ENCODE measurements around the gene ZBTB5. TPM values are rescaled to one million over a fixed set of nuclear protein-coding genes. Genes with fewer than 3 reads are reported as not detected.
A peak's percentile ranks its signal among the peaks of the same experiment; 100 is the strongest.
"Not testable (repeated sequence)": the region's sequence is repeated elsewhere in the genome, so short reads cannot be mapped to it uniquely, and the experiment has no call there.

Gene ZBTB5
- total RNA-seq, 1 experiment from 2014 or later: 14.6 TPM

DNA sequence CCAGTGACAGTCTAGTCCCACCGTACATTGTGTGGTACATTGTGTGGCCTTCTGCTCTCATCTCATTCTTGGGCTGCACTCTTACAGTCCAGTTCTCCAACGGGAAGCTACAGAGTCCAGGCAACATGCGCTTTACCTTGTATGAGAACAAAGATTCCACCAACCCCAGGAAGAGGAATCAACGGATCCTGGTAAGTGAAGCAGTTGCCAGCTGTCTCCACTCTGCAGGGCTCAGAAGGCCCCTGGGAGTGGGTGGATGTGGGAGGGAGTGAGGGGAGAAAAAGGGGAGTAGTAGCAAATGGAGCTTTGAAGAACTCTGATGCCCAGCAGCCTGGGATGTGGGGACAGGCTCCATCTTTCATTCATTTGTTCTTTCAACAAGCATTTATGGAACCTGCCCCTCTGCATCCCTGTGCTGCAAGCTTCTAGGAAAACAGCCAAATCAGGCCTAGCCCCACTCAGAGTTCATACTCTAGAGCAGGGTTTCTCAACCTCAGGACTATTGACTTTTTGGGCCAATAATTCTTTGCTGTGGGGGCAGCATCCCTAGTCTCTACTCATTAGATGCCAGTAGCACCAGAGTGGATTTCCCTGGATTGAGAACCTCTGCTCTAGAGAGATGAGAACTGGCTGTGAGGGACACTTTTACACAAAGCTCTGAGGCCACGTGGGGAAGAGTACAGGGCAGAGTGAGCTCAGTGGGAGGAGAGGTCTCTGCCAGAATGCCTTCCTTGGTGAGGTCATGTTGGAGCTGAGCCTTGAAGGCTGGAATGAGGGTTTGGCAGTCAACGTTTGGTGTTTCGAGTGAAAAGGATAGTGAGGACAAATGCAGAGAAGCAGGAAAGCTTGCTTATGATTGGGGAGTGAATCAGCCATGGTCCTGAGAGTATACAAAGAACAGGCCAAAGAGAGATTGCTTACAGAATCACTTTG lies 21.6 kb upstream of the ZBTB5 start:
- peak; percentile 65 for DNase-seq (ENCODE audit: low spot score)

DNA sequence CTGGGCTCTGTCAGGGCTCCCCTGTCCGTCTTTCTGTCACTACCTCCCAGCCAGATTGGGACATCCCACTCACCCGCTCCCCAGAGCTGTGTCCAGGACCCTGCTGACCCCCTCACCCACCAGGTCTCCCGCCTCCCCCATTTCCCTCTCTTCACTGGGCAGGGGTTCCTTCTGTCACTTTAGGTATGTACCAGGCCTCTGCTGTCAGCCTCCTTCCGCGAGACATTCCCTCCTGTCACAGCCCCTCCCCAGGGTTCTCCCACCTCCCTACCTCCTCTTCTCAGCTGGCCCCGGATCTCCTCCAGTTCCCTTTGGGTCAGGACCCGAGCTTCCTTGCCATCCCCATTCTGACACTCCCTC lies 21.0 kb upstream of the ZBTB5 start:
- DNase-seq (ENCODE audit: low spot score): no peak

DNA sequence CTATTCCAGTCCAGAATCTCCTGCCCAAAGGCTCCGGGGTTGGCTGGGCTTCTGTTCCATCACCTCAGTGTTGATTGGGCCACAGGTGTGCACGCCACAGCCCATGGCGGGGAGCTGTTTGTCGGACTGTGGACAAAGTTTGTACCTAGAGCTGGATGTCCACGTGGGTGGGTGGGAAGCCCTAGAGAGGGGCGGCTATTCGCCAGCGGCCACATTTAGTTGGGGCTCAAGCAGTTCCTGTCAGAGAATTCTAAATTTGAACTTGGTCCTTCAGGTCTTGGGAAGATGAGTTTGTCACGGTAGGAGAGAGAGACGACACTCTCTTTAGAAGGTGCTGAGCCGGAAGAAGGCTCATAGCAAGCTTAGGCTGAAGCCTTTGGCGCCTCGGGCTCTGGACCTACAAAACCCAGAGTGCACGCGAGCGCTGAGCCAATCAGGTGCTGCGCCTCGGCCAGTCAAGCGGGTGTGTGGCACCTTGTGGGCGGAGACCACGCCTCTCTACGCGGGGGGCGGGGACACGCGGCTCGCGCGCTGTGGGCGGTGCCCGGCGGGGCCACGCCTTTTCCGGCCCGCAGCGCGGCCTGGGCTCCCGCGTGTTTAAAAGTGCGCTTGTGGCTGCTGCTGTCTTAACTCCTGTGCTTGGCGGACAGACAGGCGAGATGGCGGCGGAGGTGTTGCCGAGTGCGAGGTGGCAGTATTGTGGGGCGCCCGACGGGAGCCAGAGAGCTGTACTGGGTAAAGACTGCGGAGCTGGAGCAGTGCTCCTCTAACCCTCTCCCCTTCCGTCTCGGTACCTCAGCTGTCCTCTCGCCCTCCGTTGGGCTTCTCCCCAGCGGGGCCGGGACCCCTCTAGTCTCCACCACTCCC lies 20.4 kb upstream of the ZBTB5 start, which contains the start of gene POLR1E:
Gene POLR1E (plus strand): TSS at position 560 of the 867 bp plus-strand sequence. CDS start 100 bp downstream, at position 660.
- DNase-seq (ENCODE audit: low spot score): peak; percentile 97

DNA sequence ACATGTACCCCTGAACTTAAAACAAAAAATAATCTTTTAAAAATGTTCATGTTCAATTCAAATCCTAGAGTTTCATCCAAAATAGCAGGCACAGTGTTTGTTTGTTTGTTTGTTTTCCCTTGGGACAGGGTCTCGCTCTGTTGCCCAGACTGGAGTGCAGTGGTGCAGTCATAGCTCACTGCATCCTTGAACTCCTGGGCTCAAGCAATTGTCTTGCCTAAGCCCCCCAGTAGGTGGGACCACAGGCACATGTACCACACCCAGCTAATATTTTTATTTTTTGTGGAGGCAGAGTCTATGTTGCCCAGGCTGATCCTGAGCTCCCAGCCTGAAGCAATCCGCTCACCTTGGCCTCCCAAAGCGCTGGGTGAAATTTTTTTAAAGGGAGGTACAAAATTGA lies 15.5 kb upstream of the ZBTB5 start:
- no peak for DNase-seq (ENCODE audit: low spot score)

DNA sequence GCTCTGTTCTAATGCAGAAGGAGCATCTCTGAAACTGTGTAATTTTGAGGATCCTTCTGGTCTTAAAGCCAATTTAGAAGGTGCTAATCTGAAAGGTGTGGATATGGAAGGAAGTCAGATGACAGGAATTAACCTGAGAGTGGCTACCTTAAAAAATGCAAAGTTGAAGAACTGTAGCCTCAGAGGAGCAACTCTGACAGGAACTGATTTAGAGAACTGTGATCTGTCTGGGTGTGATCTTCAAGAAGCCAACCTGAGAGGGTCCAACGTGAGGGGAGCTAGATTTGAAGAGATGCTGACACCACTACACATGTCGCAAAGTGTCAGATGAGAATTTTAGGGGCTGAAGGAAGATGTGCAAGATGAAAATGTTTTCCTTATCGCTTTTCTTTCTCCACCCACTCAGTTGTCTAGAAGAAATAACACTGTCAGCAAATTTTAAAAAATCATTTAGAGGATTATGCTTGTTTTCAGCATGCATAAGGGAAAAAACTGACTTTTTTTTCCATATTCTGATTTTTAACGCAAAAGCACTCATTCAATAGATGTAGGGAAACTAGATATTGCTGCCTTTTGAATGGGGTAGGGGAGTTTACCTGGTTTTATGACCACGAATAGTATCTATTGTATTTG lies 12.9 kb upstream of the ZBTB5 start:
- DNase-seq (ENCODE audit: low spot score): not testable (repeated sequence)

DNA sequence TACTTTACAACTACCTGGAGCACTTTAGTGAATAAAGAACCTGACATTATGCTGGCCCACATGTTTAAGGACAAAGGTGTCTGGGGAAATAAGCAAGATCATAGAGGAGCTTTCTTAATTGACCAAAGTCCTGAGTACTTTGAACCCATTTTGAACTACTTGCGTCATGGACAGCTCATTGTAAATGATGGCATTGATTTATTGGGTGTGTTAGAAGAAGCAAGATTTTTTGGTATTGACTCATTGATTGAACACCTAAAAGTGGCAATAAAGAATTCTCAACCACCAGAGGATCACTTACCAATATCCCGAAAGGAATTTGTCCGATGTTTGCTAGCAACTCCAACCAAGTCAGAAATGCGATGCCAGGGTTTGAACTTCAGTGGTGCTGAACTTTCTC lies 12.2 kb upstream of the ZBTB5 start:
- not testable (repeated sequence) for DNase-seq (ENCODE audit: low spot score)

DNA sequence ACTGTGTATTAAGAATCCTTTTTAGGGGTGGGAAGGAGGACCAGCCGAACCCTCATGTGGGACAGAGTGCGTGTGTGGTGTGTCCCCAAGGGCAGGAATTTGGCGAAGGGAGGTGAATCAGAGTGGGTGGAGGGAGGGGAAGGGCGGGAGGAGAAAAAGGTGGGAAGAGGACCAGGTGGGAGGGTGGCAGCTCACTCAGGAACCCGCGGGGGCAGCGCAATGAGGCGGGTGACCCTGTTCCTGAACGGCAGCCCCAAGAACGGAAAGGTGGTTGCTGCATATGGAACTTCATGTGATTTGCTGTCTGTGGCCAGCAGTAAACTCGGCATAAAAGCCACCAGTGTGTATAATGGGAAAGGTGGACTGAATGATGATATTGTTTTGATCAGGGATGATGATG lies 11.7 kb upstream of the ZBTB5 start:
- no peak for DNase-seq (ENCODE audit: low spot score)

DNA sequence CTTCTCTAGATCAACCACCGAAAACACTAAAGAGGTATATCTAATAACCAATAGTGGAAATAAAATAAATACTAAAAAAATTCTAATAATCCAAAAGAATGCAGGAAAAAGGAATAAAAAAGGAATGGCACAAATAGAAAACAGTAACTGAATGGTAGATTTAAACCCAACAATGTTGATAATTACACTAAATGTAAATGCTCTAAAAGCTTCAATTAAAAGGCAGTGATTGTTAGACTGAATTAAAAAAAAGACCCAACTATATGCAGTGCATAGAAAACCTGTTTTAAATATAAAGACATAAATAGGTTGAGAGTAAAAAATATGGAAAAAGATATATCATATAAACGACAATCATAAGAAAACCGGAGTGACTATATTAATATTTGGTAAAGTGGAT lies 9.2 kb upstream of the ZBTB5 start:
- no peak for DNase-seq (ENCODE audit: low spot score)

DNA sequence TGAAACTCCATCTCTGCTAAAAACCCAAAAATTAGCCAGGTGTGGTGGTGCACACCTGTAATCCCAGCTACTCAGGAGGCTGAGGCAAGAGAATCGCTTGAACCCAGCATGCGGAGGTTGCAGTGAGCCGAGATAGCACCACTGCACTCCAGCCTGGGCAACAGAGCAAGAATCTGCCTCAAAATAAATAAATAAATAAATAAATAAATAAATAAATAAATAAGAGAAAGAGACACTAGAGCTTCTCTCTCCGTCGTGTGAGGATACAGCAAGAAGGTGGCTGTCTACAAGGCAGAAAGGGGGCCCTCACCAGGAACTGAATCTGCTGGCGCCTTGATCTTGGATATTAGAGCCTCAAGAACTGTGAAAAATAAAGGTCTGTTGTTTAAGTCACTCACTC lies 8.7 kb upstream of the ZBTB5 start:
- DNase-seq (ENCODE audit: low spot score): not testable (repeated sequence)

DNA sequence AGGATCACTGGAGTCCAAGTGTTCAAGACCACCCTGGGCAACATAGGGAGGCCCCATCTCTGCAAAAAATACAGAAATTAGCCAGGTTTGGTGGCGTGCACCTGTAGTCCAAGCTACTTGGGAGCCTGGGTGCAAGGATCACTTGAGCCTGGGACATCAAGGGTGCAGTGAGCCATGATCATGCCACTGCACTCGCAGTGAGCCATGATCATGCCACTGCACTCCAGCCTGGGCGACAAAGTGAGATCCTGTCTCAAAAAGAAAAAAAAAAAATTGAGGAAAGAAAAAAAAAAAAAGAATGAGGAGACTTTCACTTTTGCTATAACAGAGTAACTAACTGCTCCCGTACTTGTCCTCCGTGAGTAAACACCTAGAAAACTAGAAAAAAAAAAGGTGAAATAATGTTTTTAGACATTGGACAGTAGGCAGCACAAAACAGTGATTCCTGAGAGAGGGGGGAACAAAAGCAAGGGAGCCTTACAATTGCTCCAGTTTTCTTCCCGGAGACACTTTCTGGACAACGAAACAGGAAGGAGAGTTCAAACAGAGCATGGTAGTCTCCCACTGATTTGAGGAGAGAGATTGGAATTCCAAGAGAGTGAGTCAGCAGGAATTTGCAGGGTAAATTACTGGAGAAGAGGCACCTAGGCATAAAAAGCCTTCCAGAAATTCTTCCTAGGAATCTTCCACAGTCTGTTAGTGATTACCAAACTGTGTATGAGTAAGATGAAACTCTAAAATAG lies 6.9 kb upstream of the ZBTB5 start:
- peak; percentile 94 for DNase-seq (ENCODE audit: low spot score)

DNA sequence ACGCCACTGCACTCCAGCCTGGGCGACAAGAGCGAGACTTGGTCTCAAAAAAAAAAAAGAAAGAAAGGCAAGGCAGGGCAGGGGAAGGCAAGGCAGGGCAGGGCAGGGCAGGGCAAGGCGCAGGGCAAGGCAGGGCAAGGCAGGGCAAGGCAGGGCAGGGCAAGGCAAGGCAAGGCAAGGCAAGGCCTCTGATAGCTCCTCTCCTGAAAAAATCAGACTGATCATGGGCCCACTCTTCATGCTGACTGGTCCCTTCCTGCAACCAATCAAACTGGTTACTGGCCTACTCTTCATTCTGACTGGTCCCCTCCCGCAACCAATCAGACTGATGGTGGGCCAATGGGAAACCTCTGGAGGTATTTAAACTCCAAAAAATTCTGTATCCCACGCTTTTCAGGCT lies 3.4 kb upstream of the ZBTB5 start:
- no peak for DNase-seq (ENCODE audit: low spot score)

DNA sequence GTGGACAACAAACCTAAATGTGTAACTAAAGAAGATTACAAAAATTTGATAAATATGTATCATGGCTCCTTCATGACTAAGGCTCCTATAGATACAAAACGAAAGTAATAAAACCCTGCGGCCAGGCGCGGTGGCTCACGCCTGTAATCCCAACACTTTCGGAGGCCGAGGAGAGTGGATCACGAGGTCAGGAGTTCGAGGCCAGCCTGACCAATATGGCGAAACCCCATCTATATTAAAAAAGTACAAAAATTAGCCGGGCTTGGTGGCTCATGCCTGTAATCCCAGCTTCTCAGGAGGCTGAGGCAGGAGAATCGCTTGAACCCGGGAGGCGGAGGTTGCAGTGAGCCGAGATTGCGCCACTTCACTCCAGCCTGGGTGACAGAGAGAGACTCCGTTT lies 2.3 kb upstream of the ZBTB5 start:
- DNase-seq (ENCODE audit: low spot score): not testable (repeated sequence)

DNA sequence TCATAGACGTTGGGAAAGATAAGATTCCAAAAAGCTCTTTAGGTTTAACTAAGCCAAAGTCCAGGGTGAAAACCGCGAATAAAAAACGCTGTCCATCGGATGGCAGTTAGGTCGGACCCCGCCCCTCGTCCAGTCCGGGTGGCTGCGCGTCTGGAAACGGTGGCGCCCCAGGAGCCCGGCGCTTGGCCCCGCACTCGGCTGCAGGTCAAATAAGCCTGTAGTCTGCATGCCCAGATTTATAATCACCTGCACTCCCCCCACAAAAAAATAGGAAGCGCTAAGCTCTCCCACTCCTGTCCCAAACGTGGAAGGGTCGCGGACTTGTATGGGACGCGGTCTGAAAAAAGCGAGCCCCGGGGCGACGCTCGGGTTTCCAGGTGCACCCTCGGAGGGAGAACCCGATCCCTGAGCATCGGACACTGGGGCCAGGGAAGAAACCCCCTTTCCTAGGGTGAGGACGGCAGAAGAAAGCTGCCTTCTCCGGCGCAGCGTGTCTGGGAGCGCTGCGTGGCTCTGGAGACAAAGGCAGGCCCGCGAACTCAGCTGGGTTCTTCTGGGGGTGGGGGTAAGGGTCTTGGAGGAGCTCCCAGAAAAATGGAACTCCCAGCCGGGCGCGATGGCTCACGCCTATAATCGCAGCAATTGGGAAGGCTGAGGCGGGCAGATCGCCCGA lies 923 bp upstream of the ZBTB5 start:
- DNase-seq (ENCODE audit: low spot score): peak; percentile 86

DNA sequence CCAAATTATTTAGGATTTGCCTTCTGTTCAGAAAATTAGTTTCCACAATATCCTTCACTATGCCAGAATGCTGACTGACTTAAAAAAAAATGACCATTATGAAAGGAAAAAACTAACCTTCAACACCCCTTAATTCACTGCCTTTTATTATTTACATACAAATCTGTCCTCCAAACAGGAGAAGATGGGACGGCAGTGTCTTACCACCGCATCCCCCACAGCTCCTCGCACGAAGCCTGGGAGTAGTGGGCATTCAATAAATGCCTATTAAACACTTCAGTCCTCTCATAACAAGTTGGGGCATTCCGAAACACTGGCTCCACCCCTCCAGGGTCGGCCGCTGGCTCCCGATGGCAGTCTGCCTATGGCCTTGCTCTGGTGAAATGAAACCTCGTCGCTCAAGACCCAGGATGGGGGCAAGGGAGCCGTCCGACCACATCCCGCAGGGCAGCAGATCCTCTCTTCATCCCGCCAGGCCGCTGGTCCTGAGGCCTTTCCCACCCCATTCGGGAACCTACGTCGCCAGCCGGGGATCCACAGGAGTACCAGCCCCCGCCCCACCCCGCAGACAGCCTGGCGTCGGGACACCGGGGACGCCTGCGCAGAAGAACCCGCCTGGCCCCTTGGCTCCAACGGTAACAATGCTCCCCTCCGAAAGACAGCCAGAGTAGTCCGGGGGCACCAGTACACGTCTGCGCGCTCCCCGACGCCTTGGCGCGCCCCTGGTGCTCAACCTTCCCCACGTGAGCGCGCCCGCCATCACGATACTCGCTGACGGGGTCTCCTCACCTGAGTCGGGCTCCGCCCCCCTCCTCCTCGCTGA lies 613 bp downstream of the ZBTB5 start:
- DNase-seq (ENCODE audit: low spot score): no peak

DNA sequence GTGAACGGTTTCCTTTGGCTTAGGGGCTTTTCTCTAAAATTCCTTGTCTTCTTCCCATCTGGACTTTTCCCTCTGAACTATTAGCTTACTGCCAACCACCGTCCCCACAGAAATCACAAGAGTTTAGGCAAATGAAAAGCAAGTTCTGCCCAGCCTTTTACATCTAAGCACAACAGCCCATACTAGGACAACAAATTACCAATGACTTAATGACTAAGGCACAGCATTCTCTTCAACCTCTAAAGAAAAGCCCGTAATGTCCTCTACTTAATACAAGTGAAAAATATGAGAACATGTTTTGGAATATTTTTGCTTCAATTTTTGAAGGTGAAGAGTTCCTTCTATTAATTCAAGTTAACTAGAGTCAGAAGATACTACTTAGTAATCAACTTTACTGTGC lies 1.2 kb downstream of the ZBTB5 start:
- DNase-seq (ENCODE audit: low spot score): no peak

DNA sequence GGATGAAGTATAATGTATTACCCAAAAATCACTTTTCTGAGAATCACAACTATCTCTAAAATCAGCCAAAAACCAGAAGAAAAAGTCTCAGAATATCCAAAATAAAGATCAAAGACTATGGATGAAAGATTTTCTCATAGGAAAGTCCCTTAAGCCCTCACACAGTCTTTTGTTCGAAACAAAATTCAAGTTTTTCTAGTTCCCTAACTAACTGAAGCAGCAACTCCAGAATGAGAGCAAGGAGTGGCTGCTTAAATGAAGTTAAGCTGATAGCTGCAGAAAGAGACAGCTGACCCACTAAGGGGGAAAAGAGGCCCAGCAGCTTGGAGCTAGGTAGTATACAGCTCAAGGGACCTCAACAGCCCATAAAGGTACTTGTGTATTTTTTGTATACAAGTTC lies 8.4 kb downstream of the ZBTB5 start:
- DNase-seq (ENCODE audit: low spot score): no peak

DNA sequence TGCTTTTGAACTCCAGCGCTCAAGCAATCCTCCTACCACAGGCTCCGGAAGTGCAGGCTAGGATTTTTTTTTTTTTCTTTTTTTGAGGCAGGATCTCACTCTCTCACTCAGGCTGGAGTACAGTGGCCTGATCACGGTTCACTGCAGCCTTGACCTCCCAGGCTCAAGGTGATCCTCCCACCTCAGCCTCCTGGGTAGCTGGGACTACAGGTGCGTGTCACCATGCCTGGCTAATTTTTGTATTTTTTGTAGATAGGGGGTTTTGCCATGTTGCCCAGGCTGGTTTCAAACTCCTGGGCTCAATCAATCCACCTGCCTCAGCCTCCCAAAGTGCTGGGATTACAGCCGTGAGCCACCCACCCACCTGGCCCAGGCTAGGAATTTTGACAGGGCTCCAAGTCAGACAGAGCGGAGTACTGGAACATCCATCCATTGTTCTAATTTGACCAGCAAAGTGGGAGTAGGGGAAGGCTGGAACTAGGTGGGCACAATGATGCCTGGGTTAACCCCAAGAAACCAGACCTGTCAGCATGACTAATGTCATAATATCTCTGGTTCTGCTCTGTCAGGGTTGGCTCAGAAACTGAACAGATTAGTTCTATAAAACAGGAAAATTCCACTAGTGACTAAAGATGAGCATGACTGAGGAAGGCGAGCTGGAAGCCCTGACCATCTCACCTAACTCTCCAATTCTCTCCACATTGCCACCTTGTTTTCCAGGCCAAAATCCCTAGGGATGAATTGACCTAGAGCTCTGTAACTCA lies 9.2 kb downstream of the ZBTB5 start:
- DNase-seq (ENCODE audit: low spot score): no peak

DNA sequence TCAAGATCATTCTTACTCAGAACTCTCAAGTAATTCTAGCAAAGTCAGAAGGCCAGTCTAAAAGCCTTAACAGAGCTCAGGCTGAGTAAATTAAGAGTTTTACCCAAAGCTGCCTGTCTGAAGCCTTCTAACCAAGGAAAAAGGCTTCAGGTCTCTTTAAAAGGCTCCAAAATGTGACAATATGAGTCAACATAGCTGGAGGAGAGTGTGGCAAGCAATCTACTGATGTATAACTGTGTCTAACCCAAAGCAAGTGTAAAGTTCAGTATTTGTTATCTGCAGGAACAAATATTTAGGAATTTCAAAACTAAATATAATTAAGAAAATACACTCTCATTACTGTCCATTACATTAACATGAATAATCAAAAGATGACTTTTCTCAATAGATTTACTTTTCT lies 11.0 kb downstream of the ZBTB5 start:
- DNase-seq (ENCODE audit: low spot score): no peak

DNA sequence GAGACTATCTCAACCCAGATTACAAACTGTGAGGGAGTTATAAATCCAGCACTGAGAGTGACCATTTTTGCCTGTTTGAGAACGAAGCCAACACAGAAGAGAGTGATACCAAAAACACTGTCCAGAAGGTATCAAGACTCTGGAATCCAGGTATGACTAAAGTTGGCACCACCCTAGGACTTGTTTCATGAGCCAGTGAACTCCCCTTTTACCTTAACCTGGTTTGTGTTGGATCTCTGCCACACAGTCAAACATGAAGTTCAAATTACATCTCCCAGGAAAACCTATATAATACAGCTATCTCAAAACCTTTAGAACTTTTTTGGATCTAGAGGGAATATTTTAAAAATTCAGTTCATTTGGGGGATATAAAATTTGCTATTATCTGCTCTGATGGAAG lies 11.4 kb downstream of the ZBTB5 start:
- no peak for DNase-seq (ENCODE audit: low spot score)

Data from H4 (cell line).